PC-9 (cell line): ENCODE data around the gene ADI1.

Experiments
- EZH2 ChIP-seq: fragments of 200-600 bp; sonication (generic); IDR thresholded peaks from 2 replicates; pipeline ENCODE4 v1.8.0; 2017; ENCODE audit warnings: antibody characterized with exemption, low read depth
- TF ChIP-seq, protein P1 (sequence below): fragments of 200-600 bp; sonication (generic); conservative IDR thresholded peaks from 2 replicates; pipeline ENCODE4 v1.6.1; 2017; ENCODE audit warnings: mixed run types, antibody characterized with exemption, mild to moderate bottlenecking, moderate library complexity

DNA sequence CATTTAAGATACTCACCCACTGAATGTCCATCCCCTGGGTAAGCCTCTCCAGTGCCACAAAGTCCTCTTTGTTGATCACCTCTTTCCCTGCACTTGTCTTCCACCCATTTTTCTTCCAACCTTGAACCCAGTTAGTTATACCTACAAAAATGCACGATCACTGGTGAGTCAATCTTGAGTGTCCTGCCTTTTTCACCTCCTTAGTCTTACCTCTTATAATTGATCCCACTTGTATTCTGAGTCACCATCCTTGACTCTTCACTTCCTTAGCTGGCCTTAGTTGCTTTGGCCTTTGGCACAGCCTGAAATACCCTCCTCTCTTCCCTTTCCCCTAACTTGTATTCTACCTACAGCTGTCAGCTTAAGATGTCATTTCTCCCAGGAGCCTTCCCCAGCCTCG lies 28.6 kb upstream of the ADI1 start:
- TF ChIP-seq, protein P1, sequence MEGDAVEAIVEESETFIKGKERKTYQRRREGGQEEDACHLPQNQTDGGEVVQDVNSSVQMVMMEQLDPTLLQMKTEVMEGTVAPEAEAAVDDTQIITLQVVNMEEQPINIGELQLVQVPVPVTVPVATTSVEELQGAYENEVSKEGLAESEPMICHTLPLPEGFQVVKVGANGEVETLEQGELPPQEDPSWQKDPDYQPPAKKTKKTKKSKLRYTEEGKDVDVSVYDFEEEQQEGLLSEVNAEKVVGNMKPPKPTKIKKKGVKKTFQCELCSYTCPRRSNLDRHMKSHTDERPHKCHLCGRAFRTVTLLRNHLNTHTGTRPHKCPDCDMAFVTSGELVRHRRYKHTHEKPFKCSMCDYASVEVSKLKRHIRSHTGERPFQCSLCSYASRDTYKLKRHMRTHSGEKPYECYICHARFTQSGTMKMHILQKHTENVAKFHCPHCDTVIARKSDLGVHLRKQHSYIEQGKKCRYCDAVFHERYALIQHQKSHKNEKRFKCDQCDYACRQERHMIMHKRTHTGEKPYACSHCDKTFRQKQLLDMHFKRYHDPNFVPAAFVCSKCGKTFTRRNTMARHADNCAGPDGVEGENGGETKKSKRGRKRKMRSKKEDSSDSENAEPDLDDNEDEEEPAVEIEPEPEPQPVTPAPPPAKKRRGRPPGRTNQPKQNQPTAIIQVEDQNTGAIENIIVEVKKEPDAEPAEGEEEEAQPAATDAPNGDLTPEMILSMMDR: no peak
- TF ChIP-seq EZH2: no peak
